Astrocyte (in vitro differentiated cells and primary cell): ENCODE results near the gene NDUFAF8. TPM values are rescaled to one million over a fixed set of nuclear protein-coding genes. Genes with fewer than 3 reads are reported as not detected.

Experiments used
- DNase-seq: peaks from one replicate; pipeline ENCODE4 v3.0.0-alpha.2; 2010; ENCODE audit warnings: low read depth
- FAIRE-seq: peaks from 2 replicates; lab custom pipeline; 2011; peaks lifted over from hg19 to GRCh38; lab: Jason Lieb, UNC
- H2AFZ ChIP-seq: 2 replicates; pipeline ENCODE4 v1.6.0; 2012; ENCODE audit warnings: low read depth, low read length, inconsistent platforms
- H3K27ac ChIP-seq: 2 replicates; pipeline ENCODE4 v1.5.1; 2011; ENCODE audit warnings: low read depth, low read length, inconsistent platforms
- H3K27me3 ChIP-seq: 2 replicates; pipeline ENCODE4 v1.6.0; 2011; ENCODE audit warnings: low read length, inconsistent platforms; ENCODE audit not compliant: insufficient read depth
- H3K36me3 ChIP-seq: 2 replicates; pipeline ENCODE4 v1.5.1; 2011; ENCODE audit warnings: low read length, inconsistent platforms; ENCODE audit not compliant: insufficient read depth
- H3K4me1 ChIP-seq: 2 replicates; pipeline ENCODE4 v1.5.1; 2011; ENCODE audit warnings: low read length, inconsistent platforms; ENCODE audit not compliant: insufficient read depth
- H3K4me2 ChIP-seq: 2 replicates; pipeline ENCODE4 v1.6.0; 2012; ENCODE audit warnings: low read length, inconsistent platforms
- H3K4me3 ChIP-seq: 2 replicates; pipeline ENCODE4 v1.5.1; 2011; ENCODE audit warnings: low read depth, mild to moderate bottlenecking, low read length, inconsistent platforms; ENCODE audit not compliant: insufficient read depth
- H3K79me2 ChIP-seq: 2 replicates; pipeline ENCODE4 v1.6.0; 2012; ENCODE audit warnings: mild to moderate bottlenecking, low read length, inconsistent platforms; ENCODE audit not compliant: insufficient read depth
- H3K9ac ChIP-seq: 2 replicates; pipeline ENCODE4 v1.6.0; 2012; ENCODE audit warnings: mild to moderate bottlenecking, low read length, inconsistent platforms
- H3K9me3 ChIP-seq: 2 replicates; pipeline ENCODE4 v1.5.1; 2012; ENCODE audit warnings: low read depth, mild to moderate bottlenecking, low read length, inconsistent platforms; ENCODE audit not compliant: insufficient read depth
- H4K20me1 ChIP-seq: 2 replicates; pipeline ENCODE4 v1.6.0; 2012; ENCODE audit warnings: low read length, inconsistent platforms; ENCODE audit not compliant: insufficient read depth
- H3K27ac Mint-ChIP-seq: one replicate; pipeline ENCODE4 v1.8.0; 2021; ENCODE audit warnings: mild to moderate bottlenecking, mixed read lengths; ENCODE audit not compliant: unreplicated experiment
- H3K27me3 Mint-ChIP-seq: one replicate; pipeline ENCODE4 v1.8.0; 2021; ENCODE audit warnings: low read depth, mixed read lengths; ENCODE audit not compliant: unreplicated experiment
- H3K36me3 Mint-ChIP-seq: one replicate; pipeline ENCODE4 v1.8.0; 2021; ENCODE audit warnings: low read depth, mixed read lengths; ENCODE audit not compliant: unreplicated experiment
- H3K4me1 Mint-ChIP-seq: one replicate; pipeline ENCODE4 v1.8.0; 2021; ENCODE audit warnings: low read depth, mixed read lengths; ENCODE audit not compliant: unreplicated experiment
- H3K4me3 Mint-ChIP-seq: one replicate; pipeline ENCODE4 v1.8.0; 2021; ENCODE audit warnings: mild to moderate bottlenecking, moderate library complexity, mixed read lengths; ENCODE audit not compliant: unreplicated experiment
- H3K9me3 Mint-ChIP-seq: one replicate; pipeline ENCODE4 v1.8.0; 2021; ENCODE audit warnings: mild to moderate bottlenecking, mixed read lengths; ENCODE audit not compliant: unreplicated experiment
- EZH2 ChIP-seq: IDR thresholded peaks from 2 replicates; pipeline ENCODE4 v1.6.1; 2012; ENCODE audit warnings: mild to moderate bottlenecking, low read length, inconsistent platforms; ENCODE audit not compliant: insufficient read depth
- total RNA-seq: library from RNA; stranded (reverse); gene quantifications from 2 replicates; pipeline ENCODE4 v1.2.1, GENCODE V29; 2021
- TF ChIP-seq, protein P1 (sequence below): IDR thresholded peaks from 2 replicates; pipeline ENCODE4 v1.5.1; 2011; ENCODE audit warnings: low read depth, mild to moderate bottlenecking, inconsistent platforms, low read length, moderate library complexity; ENCODE audit not compliant: insufficient read depth

The NDUFAF8 gene
- total RNA-seq, 1 donor from 2014 or later, result 67.2 TPM

DNA sequence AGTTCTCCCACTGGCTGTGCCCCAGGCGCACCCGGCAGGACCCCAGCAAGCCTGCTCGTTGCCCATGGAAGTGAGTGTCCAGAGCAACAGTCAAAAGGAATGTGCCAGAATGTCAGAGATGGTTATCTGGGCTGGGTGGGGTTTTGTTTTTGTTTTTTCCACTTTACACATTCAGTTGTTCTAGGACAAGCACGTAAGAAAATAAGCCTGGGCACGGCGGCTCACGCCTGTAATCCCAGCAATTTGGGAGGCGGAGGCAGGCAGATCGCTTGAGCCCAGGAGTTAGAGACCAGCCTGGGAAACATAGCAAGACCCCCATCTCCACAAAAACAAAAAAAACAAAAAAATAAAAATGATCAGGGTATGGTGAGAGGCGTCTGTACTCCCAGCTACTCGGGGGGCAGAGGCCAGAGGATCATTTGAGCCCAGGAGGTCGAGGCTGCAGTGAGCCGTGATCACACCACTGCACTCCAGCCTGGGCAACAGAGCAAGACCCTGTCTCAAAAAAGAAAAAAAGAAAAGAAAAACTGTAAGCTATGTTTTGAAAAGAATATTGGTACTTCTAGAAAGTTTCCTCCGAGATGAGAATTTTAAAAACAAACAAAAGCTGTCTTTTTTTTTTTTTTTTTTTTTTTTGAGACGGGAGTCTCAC is 8.3 kb downstream of the NDUFAF8 start:
- H3K4me3 ChIP-seq, result no peak overlapping the region
- no peak overlapping the region for H3K27ac ChIP-seq
- no peaks in the 10 kb centered on the region for H3K27me3 ChIP-seq
- H3K9ac ChIP-seq, result no peak overlapping the region
- H3K9me3 ChIP-seq, result no peaks in the 10 kb centered on the region
- DNase-seq (no peak), FAIRE-seq (no peak)
- no peaks in the 10 kb centered on the region for H3K27me3 Mint-ChIP-seq
- no peak overlapping the region for H3K4me3 Mint-ChIP-seq
- peaks cover 36% of the 10 kb centered on the region for H4K20me1 ChIP-seq
- peaks cover 2% of the 10 kb centered on the region for H3K9me3 Mint-ChIP-seq
- no peaks in the 10 kb centered on the region for H3K79me2 ChIP-seq
- no peaks in the 10 kb centered on the region for H3K36me3 ChIP-seq
- H3K4me1 Mint-ChIP-seq, result no peaks in the 10 kb centered on the region
- no peak overlapping the region for H3K27ac Mint-ChIP-seq
- no peak overlapping the region for H2AFZ ChIP-seq
- H3K36me3 Mint-ChIP-seq, result peaks cover 4% of the 10 kb centered on the region
- H3K4me1 ChIP-seq, result peaks cover 8% of the 10 kb centered on the region
- no peak for TF ChIP-seq EZH2
- TF ChIP-seq, protein P1, sequence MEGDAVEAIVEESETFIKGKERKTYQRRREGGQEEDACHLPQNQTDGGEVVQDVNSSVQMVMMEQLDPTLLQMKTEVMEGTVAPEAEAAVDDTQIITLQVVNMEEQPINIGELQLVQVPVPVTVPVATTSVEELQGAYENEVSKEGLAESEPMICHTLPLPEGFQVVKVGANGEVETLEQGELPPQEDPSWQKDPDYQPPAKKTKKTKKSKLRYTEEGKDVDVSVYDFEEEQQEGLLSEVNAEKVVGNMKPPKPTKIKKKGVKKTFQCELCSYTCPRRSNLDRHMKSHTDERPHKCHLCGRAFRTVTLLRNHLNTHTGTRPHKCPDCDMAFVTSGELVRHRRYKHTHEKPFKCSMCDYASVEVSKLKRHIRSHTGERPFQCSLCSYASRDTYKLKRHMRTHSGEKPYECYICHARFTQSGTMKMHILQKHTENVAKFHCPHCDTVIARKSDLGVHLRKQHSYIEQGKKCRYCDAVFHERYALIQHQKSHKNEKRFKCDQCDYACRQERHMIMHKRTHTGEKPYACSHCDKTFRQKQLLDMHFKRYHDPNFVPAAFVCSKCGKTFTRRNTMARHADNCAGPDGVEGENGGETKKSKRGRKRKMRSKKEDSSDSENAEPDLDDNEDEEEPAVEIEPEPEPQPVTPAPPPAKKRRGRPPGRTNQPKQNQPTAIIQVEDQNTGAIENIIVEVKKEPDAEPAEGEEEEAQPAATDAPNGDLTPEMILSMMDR, result no peak
- no peak overlapping the region for H3K4me2 ChIP-seq

DNA sequence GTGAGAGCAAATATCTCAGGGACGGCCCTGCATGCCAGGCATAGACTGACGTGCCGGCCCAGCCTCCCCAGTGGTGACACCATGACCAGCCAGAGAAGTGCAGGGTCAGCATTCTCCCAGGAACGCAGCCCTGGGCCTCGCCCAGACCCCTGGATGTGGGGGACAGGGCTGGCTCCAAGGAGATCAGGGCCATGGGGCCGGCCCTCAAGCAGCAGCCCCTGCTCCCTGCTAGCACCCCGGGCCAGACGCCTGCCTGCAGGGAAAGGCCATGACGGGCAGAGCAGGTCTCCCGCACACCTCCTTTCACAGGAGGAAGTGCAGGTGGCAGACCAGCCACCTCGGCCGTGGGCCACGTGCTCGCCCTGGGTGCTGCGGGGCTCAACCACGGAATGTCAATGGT is 9.5 kb downstream of the NDUFAF8 start:
- no peaks in the 10 kb centered on the region for H3K4me1 Mint-ChIP-seq
- FAIRE-seq, result no peak

More for the DNA sequence above, 9.5 kb downstream of the NDUFAF8 start:
- Histone ChIP-seq H3K9ac (no peak overlapping the region), H3K27me3 (no peaks in the 10 kb centered on the region), H4K20me1 (peaks cover 41% of the 10 kb centered on the region), H2AFZ (no peak overlapping the region), H3K36me3 (no peaks in the 10 kb centered on the region), H3K4me2 (no peak overlapping the region), H3K27ac (no peak overlapping the region), H3K9me3 (no peaks in the 10 kb centered on the region), H3K4me1 (peaks cover 8% of the 10 kb centered on the region), H3K79me2 (peaks cover 3% of the 10 kb centered on the region), H3K4me3 (no peak overlapping the region)
- Mint-ChIP-seq H3K36me3 (peaks cover 7% of the 10 kb centered on the region), H3K27ac (no peak overlapping the region), H3K9me3 (peaks cover 2% of the 10 kb centered on the region), H3K4me3 (no peak overlapping the region), H3K27me3 (no peaks in the 10 kb centered on the region)
- no peak for DNase-seq
- TF ChIP-seq, protein P1, result no peak
- no peak for TF ChIP-seq EZH2
